HTERT RPE-1 (cell line): ENCODE measurements around the gene PSRC1.
"Not testable (repeated sequence)": the region's sequence is repeated elsewhere in the genome, so short reads cannot be mapped to it uniquely, and the experiment has no call there.

ENCODE experiments used
- in situ Hi-C: fragments of 300-500 bp; cut with MboI; formaldehyde crosslinking; loops from 4 replicates; pipeline ENCODE4 v1.14.3; 2020; ENCODE audit warnings: low sequenced_read_pairs

Gene PSRC1

DNA sequence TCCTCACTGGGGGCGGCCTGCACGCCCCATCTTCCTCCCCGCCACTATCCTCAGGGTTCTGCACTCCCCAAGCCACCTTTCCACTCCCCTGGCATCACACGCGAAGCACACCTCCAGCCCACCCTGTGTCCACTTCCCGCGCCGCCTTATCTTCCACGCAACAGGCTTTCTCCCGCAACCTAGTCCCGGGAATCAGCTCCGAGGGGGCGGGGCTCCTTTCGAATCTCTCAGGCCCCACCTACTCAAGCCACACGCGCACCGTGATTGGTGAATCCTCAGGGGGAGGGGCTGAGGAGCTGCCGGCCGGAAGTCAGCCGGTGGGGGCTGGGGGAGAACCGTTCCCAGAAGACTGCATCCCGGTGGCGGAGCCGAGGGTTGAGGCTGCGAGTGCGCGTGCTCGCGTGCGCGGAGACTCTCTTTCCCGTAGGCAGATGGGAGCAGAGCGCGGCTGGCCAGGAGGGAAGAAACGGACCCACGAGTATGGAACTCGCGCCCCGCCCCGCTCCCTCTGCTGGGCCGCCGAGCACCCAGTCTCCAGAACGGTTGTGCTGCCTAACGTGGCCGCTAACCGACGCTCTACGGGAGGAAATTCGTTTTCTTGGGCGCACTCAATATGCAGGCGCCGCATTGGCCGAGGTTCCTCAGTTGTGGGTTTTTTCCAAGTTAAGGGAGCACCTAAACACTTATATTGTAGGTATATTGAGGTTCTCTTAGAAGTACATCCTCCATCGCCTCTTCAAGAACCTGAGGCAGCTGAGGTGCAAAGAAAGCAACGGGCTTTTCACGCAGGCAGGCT is at the start of gene PSRC1:
Gene PSRC1 (minus strand): TSS at position 194 of the 796 bp plus-strand sequence.
- in situ Hi-C loops = no loop called here

- in situ Hi-C loops = no loop called here
These were observed 48.2 kb upstream of the PSRC1 start for GRCh38 chr1:109331113-109331512.

DNA sequence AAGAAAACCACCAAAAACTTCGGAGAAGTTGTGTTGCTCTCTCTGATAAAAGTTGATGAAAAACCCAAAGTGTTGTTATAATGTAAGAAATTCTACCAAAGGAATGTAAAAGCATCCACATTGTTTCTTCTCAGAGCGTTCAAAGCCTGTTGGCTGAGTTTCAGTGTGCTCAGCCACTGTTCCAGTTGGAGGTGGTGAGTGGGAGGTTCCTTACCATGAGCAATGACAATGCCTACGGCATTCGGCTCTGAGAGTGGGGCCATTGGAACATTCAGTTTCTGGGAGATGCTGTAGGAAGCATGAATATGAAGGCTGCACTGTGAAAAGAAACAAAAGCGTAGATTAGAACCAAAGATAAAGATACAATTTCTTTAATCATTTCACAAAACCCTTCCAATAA is 44.3 kb upstream of the PSRC1 start:
- in situ Hi-C loops = no loop called here

GRCh38 chr1:109322974-109323373 is 40.0 kb upstream of the PSRC1 start:
- in situ Hi-C loops = no loop called here

DNA sequence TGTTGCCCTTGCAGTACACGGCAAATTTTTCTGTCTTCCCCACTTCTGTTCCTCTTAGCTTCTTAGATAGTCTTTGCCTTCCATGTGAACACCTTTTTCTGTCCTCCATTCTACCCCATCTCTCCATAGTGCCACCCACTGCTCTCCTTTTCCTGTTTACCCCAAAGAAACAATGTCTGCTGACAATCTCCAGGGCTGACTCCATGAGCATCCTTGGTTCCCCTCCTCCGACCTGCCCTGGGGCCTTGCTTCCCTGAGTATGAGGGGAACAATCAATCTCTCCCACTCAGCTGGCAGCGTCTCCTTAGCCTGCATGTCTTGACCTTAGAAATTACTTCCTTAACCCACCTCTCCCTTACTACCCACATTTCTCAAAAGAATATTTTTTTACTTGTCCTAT is 36.2 kb upstream of the PSRC1 start:
- in situ Hi-C loops = no loop called here

- in situ Hi-C loops = no loop called here
These were observed 33.6 kb upstream of the PSRC1 start for GRCh38 chr1:109316506-109316905.

DNA sequence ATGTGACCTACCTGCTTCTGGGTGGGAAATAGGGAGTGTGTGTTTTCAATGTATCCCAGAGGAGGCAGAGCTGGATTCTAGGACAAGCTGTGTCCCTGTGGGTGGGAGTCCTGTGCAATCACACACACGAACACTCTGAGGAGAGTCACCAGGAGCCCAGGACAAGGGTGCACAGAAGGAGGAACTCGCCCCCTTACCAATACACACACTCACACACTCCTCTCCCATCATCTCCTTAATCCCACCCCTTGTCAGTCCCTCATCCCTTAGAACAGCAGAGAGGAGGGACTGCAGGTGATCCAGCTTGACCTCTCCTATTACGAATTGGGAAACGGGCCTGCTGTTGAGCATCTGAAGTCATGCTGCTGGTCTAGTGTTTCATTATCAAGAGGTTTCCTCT is 32.3 kb upstream of the PSRC1 start:
- in situ Hi-C loops = no loop called here

GRCh38 chr1:109314795-109315194 is 31.9 kb upstream of the PSRC1 start:
- in situ Hi-C loops = no loop called here

DNA sequence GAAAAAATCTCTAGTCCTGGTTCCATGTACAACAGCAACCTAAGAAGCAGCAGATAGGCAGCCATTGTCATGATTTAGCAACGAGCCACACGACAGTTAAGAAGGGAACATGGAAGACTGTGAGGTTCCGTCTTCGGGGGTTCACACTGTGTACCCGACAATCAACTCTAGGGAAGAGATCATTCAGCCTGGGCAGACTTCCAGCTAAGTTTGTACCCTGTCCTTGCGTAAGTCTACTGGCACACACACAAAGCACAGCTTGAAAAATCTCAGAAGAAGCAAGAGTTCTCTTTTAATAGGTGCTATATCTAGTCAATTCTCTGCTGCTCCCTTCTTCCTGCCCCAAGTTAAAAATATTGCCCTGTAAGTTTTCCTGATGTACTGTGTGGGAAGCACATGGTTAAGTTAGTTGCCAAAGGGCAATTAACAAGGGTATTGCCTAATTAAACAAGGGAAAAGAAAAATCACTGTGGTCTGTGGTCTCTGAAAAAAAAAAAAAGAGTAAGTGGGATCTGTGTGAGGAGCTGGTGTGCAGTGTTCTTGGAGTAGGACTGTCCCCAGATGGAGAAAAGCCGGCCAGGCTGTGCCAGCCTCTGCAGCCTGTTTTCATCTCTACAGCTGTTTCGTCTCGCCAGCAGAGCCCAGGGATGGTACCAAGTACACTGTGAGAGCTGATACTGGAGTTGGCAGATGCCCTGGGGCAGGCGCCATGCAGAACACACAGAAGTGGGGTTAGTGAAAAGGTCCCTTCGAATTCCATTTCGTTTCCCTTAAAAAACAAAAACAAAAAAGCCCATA is 30.2 kb upstream of the PSRC1 start:
- in situ Hi-C loops = no loop called here

- in situ Hi-C loops = no loop called here
These were observed 29.3 kb upstream of the PSRC1 start for GRCh38 chr1:109312246-109312645.

DNA sequence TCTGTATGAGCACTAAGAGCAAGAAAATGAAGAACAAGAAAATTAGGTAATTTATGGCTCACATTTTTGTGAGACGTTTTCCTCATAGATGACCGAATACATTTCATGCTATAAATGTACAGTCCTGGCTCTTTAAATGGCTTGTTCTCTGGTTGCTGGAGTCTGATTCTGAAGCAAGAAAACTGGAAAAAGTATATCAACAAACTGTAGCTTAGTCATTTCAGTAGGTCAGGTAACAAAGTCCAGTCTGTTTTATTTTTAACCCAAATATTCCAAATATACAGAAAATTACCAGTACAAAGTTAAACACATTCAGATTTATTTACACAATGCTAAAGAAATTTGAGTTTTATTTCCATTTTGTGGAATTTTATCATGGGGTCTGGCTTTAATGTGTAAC is 26.4 kb upstream of the PSRC1 start:
- in situ Hi-C loops = no loop called here

DNA sequence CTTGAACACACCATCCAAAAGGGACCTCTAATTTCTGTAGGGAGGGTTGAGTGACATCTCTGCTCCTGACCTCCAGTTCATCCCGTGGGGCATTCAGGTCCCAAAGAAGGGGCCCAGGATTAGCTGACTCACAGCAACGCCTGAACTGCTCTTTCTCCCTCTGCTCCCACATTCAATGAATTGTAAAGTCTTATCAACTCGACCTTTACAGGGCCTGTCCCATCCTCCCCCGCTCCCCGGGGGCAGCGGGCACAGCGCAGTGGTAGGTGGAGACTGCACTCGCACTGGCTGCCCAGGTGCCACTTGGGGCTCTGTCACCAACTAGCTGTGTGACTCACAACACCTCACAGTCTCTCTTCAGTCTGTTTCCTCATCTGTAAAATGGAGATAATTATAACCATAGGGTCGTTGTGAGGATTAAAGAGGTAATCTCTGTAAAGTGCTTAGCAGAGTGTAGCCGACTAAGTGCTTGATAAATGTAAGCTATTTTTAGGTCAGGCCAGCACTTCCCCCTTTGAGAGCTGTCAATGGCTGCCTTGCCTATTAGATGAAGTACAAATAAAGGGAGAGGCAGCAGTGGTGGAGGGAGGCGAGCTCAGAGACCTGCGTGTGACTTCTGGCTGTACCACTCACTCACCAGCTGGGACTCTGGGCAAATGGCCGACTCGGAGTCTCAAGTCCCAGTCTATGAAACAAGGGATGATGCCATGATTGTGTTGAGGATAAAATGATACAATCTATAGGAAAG is 24.5 kb upstream of the PSRC1 start:
- in situ Hi-C loops = no loop called here

DNA sequence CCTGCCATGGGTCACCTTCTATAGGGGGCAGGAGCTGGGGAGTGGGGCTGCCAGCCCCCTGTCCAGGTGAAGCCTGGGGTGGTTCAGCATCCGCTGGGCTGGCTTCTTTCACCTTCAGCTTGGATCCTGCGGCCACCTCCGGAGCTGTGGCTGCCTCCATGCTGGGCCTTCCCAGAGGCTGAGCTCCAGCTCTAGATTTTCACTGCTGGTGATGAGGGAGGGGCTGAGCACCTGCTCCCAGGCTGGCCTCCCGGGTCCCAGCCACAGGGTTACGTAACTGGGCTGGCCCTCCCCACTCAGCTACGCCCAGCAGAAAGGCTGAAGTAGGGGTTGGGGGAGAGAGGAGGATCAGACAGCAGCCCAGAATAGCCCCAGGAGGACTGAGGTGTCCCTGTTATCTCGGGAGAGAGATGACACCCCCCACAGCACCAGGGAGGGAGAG is 23.9 kb upstream of the PSRC1 start, which contains the start of gene MYBPHL:
Gene MYBPHL (minus strand): TSS at position 180 of the 442 bp plus-strand sequence. CDS start 20 bp downstream, at position 160.
- in situ Hi-C loops = no loop called here

- in situ Hi-C loops = not testable (repeated sequence)
These were observed 23.0 kb upstream of the PSRC1 start for GRCh38 chr1:109305991-109306390.

DNA sequence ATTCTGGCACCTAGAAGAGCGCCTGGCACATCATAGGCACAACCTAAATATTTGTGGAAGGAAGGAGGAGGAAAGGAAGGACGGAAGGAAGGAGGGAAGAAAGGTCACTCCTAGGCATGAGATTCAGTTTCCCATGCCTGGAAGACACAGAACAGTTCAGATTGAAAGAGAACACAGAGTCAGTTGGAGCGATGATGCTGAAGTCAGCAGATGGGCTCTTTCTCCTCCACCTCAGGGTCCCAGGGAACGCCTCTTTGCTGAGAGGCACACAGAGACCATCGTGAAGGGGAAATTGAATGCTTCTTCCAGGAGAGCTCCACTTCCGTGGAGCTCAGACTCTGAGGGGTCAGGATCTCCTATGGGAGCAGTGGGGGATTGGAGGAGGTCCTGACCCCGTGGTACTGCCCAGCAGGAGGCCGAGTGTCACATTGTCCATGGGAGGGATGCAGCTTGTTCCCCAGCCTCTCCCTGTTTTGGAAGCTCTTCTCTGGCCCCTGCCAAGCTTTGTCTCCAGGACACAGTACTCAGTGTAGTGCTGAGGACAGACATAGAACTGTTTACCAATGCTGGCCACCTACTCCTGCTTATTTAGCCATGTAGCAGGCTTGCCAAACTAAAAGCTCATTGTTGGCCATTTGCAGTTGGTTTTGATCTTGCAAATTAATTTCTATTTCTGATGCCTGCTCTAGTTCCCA is 21.4 kb upstream of the PSRC1 start:
- in situ Hi-C loops = no loop called here

GRCh38 chr1:109301874-109302273 is 18.9 kb upstream of the PSRC1 start:
- in situ Hi-C loops = no loop called here

- in situ Hi-C loops = no loop called here
These were observed 17.8 kb upstream of the PSRC1 start for GRCh38 chr1:109300650-109301151.

DNA sequence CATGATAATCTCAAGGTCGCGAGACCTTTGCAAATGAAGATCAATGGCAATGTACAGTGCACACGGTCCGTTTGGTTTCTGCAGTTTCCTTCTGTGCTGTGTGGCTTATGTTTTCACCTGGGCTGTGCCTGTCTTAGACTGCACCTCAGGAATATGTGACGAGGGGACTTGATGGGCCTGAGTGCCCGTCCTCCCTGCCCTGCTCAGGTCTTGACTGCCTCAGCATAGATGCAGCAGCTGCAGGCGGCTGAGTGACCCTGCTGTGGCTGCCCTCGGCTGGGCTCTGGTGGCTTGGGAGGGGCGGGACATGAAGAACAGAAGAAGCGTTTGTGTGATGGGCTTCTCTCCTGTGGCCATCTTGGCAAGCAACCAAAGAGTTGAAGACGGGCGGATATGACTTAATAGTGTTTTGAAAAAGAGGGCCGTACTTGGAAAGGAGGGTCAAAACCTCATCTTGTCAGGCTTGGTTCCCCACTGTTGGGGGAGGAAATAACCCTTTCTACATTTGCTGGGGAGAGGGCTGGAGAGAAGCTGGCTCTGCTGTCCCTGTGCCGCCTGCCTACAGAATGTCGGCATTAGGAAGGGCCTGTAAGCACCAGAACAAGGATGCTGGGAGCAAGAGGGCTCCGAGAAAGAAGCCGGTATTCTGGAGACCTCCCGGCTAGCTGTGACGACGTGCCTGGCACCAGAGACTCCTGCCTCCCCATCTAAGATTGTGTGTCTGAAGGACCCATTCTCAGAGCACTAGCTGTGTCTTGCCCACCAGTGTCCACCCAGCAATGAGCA is 16.8 kb upstream of the PSRC1 start:
- in situ Hi-C loops = no loop called here

- in situ Hi-C loops = no loop called here
These were observed 16.0 kb upstream of the PSRC1 start for GRCh38 chr1:109298666-109299557.
